H9 (cell line): Measurements from ENCODE around the gene SYAP1. TPM values are rescaled to one million over a fixed set of nuclear protein-coding genes. Genes with fewer than 3 reads are reported as not detected.

Experiments
- DNase-seq: peaks from one replicate; pipeline ENCODE4 v3.0.0-alpha.2; 2017
- H2AFZ ChIP-seq: one replicate; pipeline ENCODE4 v1.6.1; 2013; ENCODE audit warnings: mild to moderate bottlenecking, low read length, control low read depth, moderate library complexity
- H2AK5ac ChIP-seq: 2 replicates; pipeline ENCODE4 v1.6.1; 2013; ENCODE audit warnings: low read length, control low read depth, mixed read lengths; ENCODE audit not compliant: insufficient read length
- H2BK120ac ChIP-seq: one replicate; pipeline ENCODE4 v1.6.1; 2013; ENCODE audit warnings: low read depth, mild to moderate bottlenecking, low read length, control low read depth, inconsistent platforms; ENCODE audit not compliant: poor library complexity, severe bottlenecking
- H2BK12ac ChIP-seq: 2 replicates; pipeline ENCODE4 v1.6.1; 2013; ENCODE audit warnings: low read length, control low read depth, mixed read lengths, low read depth; ENCODE audit not compliant: insufficient read length
- H2BK15ac ChIP-seq: 2 replicates; pipeline ENCODE4 v1.6.1; 2013; ENCODE audit warnings: low read depth, low read length, control low read depth
- H2BK20ac ChIP-seq: one replicate; pipeline ENCODE4 v1.6.1; 2013; ENCODE audit warnings: low read depth, mild to moderate bottlenecking, low read length, control low read depth, inconsistent platforms; ENCODE audit not compliant: poor library complexity, severe bottlenecking
- H2BK5ac ChIP-seq: 2 replicates; pipeline ENCODE4 v1.6.1; 2013; ENCODE audit warnings: low read length, control low read depth, mixed read lengths; ENCODE audit not compliant: insufficient read length
- H3K14ac ChIP-seq: 2 replicates; pipeline ENCODE4 v1.6.1; 2013; ENCODE audit warnings: low read length, control low read depth; ENCODE audit not compliant: insufficient read depth
- H3K18ac ChIP-seq: 2 replicates; pipeline ENCODE4 v1.6.1; 2013; ENCODE audit warnings: low read depth, mild to moderate bottlenecking, mixed read lengths, low read length, control low read depth; ENCODE audit not compliant: insufficient read length
- H3K23ac ChIP-seq: 2 replicates; pipeline ENCODE4 v1.6.1; 2013; ENCODE audit warnings: low read length, control low read depth, mixed read lengths, low read depth; ENCODE audit not compliant: insufficient read length
- H3K23me2 ChIP-seq: 2 replicates; pipeline ENCODE4 v1.6.1; 2013; ENCODE audit warnings: low read depth, mild to moderate bottlenecking, mixed read lengths, low read length, control low read depth; ENCODE audit not compliant: insufficient read length, poor library complexity, severe bottlenecking
- H3K27ac ChIP-seq: 2 replicates; pipeline ENCODE4 v1.5.1; 2013; ENCODE audit warnings: low read length, control low read depth, mixed read lengths, low read depth; ENCODE audit not compliant: insufficient read length
- H3K27me3 ChIP-seq: 2 replicates; pipeline ENCODE4 v1.6.1; 2013; ENCODE audit warnings: low read length, control low read depth, inconsistent platforms; ENCODE audit not compliant: insufficient read depth
- H3K4ac ChIP-seq: 2 replicates; pipeline ENCODE4 v1.6.1; 2013; ENCODE audit warnings: low read depth, mild to moderate bottlenecking, control low read depth, inconsistent platforms, low read length, moderate library complexity
- H3K4me1 ChIP-seq: 2 replicates; pipeline ENCODE4 v1.6.1; 2013; ENCODE audit warnings: low read length, control low read depth, inconsistent platforms; ENCODE audit not compliant: insufficient read depth
- H3K4me2 ChIP-seq: 2 replicates; pipeline ENCODE4 v1.6.1; 2013; ENCODE audit warnings: low read length, control low read depth, mixed read lengths; ENCODE audit not compliant: insufficient read length, insufficient read depth
- H3K56ac ChIP-seq: 2 replicates; pipeline ENCODE4 v1.6.1; 2013; ENCODE audit warnings: low read depth, mild to moderate bottlenecking, mixed read lengths, low read length, control low read depth; ENCODE audit not compliant: insufficient read length
- H3K79me1 ChIP-seq: 2 replicates; pipeline ENCODE4 v1.6.1; 2013; ENCODE audit warnings: low read depth, mild to moderate bottlenecking, moderate library complexity, low read length, control low read depth, inconsistent platforms; ENCODE audit not compliant: insufficient read depth, poor library complexity, severe bottlenecking
- H3K79me2 ChIP-seq: 2 replicates; pipeline ENCODE4 v1.6.1; 2013; ENCODE audit warnings: low read length, control low read depth, inconsistent platforms; ENCODE audit not compliant: insufficient read depth
- H3K9ac ChIP-seq: 2 replicates; pipeline ENCODE4 v1.6.1; 2013; ENCODE audit warnings: low read length, control low read depth, mixed read lengths; ENCODE audit not compliant: insufficient read length; ENCODE audit errors: extremely low read depth
- H3K9me3 ChIP-seq: one replicate; pipeline ENCODE4 v1.6.1; 2013; ENCODE audit warnings: low read depth, low read length, inconsistent platforms; ENCODE audit not compliant: control insufficient read depth
- H3T11ph ChIP-seq: one replicate; pipeline ENCODE4 v1.6.1; 2013; ENCODE audit warnings: mild to moderate bottlenecking, low read length, control low read depth, inconsistent platforms
- H4K20me1 ChIP-seq: one replicate; pipeline ENCODE4 v1.6.1; 2013; ENCODE audit not compliant: control insufficient read depth, insufficient read length, insufficient read depth
- H4K5ac ChIP-seq: 2 replicates; pipeline ENCODE4 v1.6.1; 2013; ENCODE audit warnings: low read depth, mild to moderate bottlenecking, mixed read lengths, low read length, control low read depth; ENCODE audit not compliant: insufficient read length
- H4K8ac ChIP-seq: replicated peaks from 2 replicates; pipeline ENCODE4 v1.6.1; 2013; ENCODE audit warnings: low read length, control low read depth, mixed read lengths, low read depth; ENCODE audit not compliant: insufficient read length
- H4K91ac ChIP-seq: 2 replicates; pipeline ENCODE4 v1.6.1; 2013; ENCODE audit warnings: low read depth, mild to moderate bottlenecking, moderate library complexity, mixed read lengths, low read length, control low read depth; ENCODE audit not compliant: insufficient read length
- H3K27ac Mint-ChIP-seq, 3 experiments: 2 replicates in 2 of 3; 3 replicates in 1 of 3; pipeline ENCODE4 v1.8.0; 2020 to 2021; ENCODE audit warnings: mixed read lengths in 3 of 3, mild to moderate bottlenecking in 1 of 3, moderate library complexity in 1 of 3
- H3K27me3 Mint-ChIP-seq: 2 replicates; pipeline ENCODE4 v1.8.0; 2021; ENCODE audit warnings: low read depth, mild to moderate bottlenecking, moderate library complexity, mixed read lengths
- H3K36me3 Mint-ChIP-seq, 3 experiments: 2 replicates in 2 of 3; 3 replicates in 1 of 3; pipeline ENCODE4 v1.8.0; 2020 to 2021; ENCODE audit warnings: low read depth in 3 of 3, mixed read lengths in 3 of 3; ENCODE audit not compliant: insufficient read depth in 1 of 3
- H3K4me1 Mint-ChIP-seq, 2 experiments: 2 replicates each; pipeline ENCODE4 v1.8.0; 2020; ENCODE audit warnings: mixed read lengths in 2 of 2
- H3K4me3 Mint-ChIP-seq, 2 experiments: 2 replicates in 1 of 2; 3 replicates in 1 of 2; pipeline ENCODE4 v1.8.0; 2020 to 2021; ENCODE audit warnings: mild to moderate bottlenecking in 2 of 2, mixed read lengths in 2 of 2, moderate library complexity in 1 of 2
- H3K9me3 Mint-ChIP-seq, 2 experiments: 2 replicates in 1 of 2; 3 replicates in 1 of 2; pipeline ENCODE4 v1.8.0; 2020; ENCODE audit warnings: mild to moderate bottlenecking in 2 of 2, mixed read lengths in 2 of 2, moderate library complexity in 1 of 2
- CTCF ChIP-seq: fragments of 200-600 bp; sonication (generic); conservative IDR thresholded peaks from 3 replicates; pipeline ENCODE4 v1.8.0; 2021; ENCODE audit warnings: antibody characterized with exemption, mild to moderate bottlenecking
- WGBS: extraction: QIAGEN DNeasy Blood & Tissue Kit; methylation state at CpG from one replicate; pipeline ENCODE4 v1.1.7; 2013; ENCODE audit warnings: missing lambda C conversion rate, low lambda C conversion rate, mixed read lengths; ENCODE audit not compliant: insufficient read length; ENCODE audit errors: extremely low coverage; 5-methylcytosine and 5-hydroxymethylcytosine counted together
- total RNA-seq: library from RNA; stranded (reverse); gene quantifications from 2 replicates; pipeline ENCODE4 v1.2.1, GENCODE V29; 2021

The SYAP1 gene
- total RNA-seq, 1 experiment from 2014 or later, result 42.7 TPM

- Histone ChIP-seq H4K5ac (no peak overlapping the region), H3K4ac (no peak overlapping the region), H3K56ac (no peak overlapping the region), H2BK15ac (no peak overlapping the region), H3K27me3 (no peaks in the 10 kb centered on the region), H2AFZ (no peak overlapping the region), H3K23ac (no peak overlapping the region), H3K4me2 (no peak overlapping the region), H3K4me1 (no peaks in the 10 kb centered on the region; the same call in 1 of the 2 replicates), H3K9me3 (no peaks in the 10 kb centered on the region), H4K91ac (no peak overlapping the region), H3K23me2 (peaks cover 14% of the 10 kb centered on the region), H3K79me1 (peaks cover 5% of the 10 kb centered on the region), H3K27ac (no peak overlapping the region), H2BK12ac (no peak overlapping the region), H2AK5ac (no peak overlapping the region), H2BK20ac (no peak overlapping the region), H3T11ph (no peak overlapping the region), H3K9ac (no peak overlapping the region), H3K79me2 (peaks cover 6% of the 10 kb centered on the region; the same call in 1 of the 2 replicates), H4K8ac (no peak overlapping the region), H3K18ac (no peak overlapping the region), H2BK120ac (no peak overlapping the region), H4K20me1 (no peaks in the 10 kb centered on the region), H3K14ac (no peak overlapping the region), H2BK5ac (no peak overlapping the region)
- H3K27me3 Mint-ChIP-seq, result no peaks in the 10 kb centered on the region
- WGBS, result no CpG with 5 or more reads among the region's 3 CpGs
- no peak overlapping the region for H3K27ac Mint-ChIP-seq
- H3K4me1 Mint-ChIP-seq, result peaks cover 17 to 21% of the 10 kb centered on the region in 2 experiments
- TF ChIP-seq CTCF, result no peak
- no peak for DNase-seq
- peaks cover 27 to 62% (median 56%) of the 10 kb centered on the region in 3 experiments; a peak in 6 of 7 replicates for H3K36me3 Mint-ChIP-seq
- no peak overlapping the region for H3K4me3 Mint-ChIP-seq
- H3K9me3 Mint-ChIP-seq, result no peaks in the 10 kb centered on the region
Measured at GRCh38 chrX:16708016-16708415, 11.4 kb upstream of the SYAP1 start.
